GM12875 (cell line): ENCODE data around the gene SLC2A4.

Experiments used
- H3K4me3 ChIP-seq: one replicate; pipeline ENCODE4 v1.5.1; 2011; ENCODE audit warnings: low read depth, low read length, control low read depth
- TF ChIP-seq, protein P1 (sequence below): IDR thresholded peaks from 2 replicates; pipeline ENCODE4 v1.5.1; 2011; ENCODE audit warnings: low read depth, mild to moderate bottlenecking, control low read depth, inconsistent platforms, low read length, moderate library complexity, borderline replicate concordance; ENCODE audit not compliant: insufficient read depth

The SLC2A4 gene

DNA sequence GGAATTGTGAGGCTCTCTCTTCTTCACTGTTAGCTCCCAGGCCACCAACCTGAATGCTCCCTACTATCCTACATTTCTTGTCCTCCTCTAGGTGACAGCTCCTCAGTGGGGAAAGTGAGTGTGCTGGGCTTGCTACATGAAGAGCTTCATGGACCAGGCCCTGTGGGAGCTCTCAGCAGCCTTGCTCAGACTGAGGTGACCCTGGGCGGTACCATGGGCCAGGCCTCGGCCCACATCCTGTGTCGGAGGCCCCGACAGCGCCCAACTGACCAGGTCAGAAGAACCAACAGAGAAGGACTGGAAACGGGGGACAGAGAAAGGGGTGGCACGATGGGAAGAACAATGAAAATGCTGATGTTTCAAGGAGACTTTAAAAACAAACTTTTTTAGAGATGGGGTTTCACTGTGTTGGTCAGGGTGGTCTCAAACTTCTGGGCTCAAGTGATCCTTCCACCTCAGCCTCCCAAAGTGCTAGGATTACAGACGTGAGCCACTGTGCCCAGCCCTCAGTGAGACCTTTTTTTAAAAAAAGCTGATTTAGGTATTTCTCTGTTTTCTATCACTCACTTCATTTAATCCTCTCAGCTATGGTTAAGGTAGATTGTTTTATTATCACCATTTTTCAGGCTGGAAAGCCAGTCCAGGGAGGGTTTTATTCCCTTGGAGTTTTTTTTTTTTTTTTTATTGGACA lies 24.6 kb upstream of the SLC2A4 start:
- no peak overlapping the region for H3K4me3 ChIP-seq
- TF ChIP-seq, protein P1, sequence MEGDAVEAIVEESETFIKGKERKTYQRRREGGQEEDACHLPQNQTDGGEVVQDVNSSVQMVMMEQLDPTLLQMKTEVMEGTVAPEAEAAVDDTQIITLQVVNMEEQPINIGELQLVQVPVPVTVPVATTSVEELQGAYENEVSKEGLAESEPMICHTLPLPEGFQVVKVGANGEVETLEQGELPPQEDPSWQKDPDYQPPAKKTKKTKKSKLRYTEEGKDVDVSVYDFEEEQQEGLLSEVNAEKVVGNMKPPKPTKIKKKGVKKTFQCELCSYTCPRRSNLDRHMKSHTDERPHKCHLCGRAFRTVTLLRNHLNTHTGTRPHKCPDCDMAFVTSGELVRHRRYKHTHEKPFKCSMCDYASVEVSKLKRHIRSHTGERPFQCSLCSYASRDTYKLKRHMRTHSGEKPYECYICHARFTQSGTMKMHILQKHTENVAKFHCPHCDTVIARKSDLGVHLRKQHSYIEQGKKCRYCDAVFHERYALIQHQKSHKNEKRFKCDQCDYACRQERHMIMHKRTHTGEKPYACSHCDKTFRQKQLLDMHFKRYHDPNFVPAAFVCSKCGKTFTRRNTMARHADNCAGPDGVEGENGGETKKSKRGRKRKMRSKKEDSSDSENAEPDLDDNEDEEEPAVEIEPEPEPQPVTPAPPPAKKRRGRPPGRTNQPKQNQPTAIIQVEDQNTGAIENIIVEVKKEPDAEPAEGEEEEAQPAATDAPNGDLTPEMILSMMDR, result no peak

DNA sequence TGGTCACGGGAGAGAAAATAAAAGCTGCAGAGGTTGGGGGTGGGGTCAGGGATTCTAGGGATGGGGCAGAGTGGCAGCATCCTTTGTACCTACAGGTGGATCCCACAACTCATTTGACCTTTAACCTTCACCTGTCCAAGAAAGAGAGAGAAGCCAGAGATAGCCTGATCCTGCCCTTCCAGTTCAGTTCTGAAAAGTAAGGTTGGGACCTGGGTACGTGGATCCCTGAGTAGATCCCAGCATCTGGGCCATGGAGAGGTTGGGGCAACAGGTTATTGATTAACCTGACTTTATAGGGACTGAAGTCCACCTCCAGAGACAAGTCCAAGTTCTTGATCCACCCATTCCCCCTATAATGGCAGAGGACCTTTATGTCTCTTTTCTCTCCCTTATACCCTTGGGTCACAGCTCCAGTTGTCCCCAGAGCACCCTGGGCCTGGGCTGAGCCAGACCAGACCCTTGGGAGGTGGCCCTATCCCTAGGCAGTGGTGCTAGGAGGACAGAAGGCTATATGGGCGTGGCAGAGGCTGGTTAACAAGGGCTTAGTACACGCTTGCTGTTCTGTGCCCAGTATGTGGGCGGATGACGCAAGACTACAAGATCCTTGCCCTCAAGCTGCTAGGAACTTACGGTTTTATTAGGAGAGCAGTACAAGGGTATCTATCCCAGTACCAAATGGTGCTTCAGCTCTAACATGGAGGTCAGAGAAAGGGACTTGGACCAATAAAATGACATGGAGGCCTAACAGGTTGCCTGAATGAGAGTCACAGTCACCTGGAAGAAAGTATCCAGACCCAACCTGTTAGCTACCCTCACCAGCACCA lies 22.6 kb upstream of the SLC2A4 start:
- H3K4me3 ChIP-seq, result no peak overlapping the region
- TF ChIP-seq, protein P1, result no peak

DNA sequence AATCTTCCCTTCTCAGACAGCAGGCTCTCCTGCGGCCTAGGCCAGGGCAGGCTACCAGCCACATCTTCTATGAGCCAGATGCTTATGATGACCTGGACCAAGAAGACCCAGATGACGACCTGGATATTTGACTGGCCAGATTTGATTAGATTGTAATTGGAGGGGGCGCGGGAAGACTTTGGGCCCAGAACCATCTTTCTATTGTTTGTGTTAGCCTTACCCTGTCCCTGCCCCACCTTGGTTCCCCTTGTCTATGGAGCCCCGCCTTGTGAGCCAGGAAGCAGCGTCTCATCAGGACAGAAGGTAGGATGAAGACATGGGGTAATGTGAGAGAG lies 22.0 kb upstream of the SLC2A4 start:
- H3K4me3 ChIP-seq, result no peak overlapping the region
- TF ChIP-seq, protein P1, result no peak

DNA sequence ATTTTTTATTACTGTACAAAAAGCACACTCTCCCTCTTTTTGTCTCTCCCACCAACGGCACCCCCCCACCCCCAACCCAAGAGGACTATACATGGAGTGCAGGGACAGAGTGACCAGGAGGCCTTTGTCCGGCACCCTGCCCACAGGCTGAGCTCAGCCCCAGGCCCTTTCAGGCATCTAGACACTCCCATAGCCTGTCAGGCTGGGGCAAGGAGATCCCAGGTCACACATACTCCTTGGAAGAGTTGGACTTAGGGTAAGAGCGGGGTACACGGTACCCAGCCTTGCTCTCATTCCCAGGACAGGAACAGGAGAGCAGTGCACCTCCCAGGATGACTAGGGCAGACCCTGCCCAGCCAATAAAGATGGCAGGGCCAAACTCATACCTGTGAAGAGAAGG lies 21.4 kb upstream of the SLC2A4 start:
- TF ChIP-seq, protein P1, result no peak
- no peak overlapping the region for H3K4me3 ChIP-seq

DNA sequence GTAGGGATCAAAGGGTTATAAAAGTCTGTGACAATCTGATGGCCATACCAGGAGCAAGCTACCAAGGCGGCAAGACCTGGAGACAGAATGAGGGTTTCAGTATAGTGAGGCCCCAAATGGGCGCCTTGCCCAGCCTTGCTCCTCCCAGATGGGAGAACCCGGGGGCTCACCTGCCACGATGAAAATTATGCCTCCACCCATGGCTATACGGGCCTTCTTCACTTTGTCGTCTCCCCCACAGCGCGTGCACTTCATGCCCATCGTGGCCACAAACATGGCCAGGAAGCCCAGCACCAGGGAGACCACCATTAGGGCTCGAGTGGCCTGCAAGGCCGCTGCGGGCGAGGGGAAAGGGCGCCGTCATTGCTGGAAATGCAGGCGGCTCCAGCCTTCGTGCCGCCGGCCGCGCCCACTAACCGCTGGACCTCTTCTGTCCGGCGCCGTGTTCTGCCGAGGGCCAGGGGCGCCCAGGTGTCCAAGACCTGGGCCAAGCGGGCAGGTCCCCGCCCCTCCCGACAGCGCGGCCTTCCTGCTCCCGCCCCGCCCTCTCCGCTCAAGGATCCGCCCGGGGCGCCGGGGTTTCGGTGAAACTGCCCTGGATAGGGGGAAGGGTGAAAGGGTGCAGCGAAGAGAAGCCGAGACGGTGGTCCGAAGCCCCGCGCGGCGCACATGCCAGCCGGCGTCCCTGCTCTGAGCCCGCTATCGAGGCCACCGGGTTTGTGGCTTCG lies 20.7 kb upstream of the SLC2A4 start:
- TF ChIP-seq, protein P1, result no peak
- H3K4me3 ChIP-seq, result peak overlapping the region; percentile 40

DNA sequence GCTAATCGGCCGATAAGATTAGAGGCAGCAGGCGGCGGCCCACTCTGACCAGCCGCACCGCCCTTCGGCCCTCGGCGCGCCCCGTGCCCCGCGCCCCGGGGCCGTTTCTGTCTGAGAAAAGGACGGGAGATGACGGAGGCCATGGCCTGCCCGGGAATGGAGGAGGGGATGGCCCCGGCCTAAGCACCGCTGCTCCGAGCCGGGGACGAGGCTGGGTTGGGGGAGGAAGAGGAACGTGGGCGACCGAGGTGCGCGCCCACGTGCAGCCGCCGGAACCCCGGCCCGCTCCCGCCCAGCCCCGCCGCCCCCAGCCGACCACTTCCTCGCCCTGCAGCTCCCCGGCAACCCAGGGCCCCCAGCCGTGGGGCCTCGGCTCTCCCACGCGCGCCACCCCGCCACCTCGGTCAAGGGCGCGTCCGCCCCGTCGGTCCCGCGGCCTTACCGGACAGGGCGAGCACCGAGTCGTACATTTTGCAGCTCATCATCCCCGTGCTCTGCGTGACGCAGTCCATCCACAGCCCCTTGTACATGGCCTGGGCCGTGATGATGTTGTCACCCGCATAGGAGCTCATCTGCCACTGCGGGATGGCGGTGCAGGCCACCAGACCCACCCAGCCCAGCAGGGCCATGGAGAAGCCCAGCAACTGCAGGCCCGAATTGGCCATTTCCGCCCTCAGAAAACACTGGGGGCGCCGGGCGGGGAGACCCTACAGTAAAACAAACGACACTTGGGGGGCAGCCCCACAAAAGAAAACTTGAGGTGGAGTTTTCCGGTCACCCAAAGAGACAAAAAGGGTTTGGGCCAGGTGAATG lies 19.9 kb upstream of the SLC2A4 start:
- H3K4me3 ChIP-seq, result peak overlapping the region; percentile 40
- TF ChIP-seq, protein P1, result no peak
